ENCODE results near the gene LRRD1. TPM values are rescaled to one million over a fixed set of nuclear protein-coding genes. Genes with fewer than 3 reads are reported as not detected.

The LRRD1 gene
- total and polyA plus RNA-seq, 2 of the 4 experiments (the other 2 are of a cell fraction): under 0.01 to 0.02 TPM

DNA sequence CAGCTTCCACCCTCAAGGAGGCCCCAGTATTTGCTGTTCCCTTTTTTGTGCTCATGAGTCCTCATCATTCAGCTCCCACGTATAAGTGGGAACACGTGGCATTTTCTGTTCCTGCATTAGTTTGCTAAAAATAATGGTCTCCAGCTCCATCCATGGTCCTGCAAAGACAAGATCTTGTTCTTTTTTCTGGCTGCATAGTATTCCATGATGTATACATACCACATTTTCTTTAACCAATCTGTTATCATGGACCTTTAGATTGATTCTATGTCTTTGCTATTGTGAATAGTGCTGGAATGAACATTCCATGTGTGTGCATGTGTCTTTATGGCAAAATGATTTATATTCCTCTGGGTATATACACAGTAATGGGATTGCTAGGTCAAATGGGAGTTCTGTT lies 49.8 kb upstream of the LRRD1 start:
- no peak overlapping the region for H3K18ac ChIP-seq (ENCODE audit: low read depth, low read length)
- H3K4me1 ChIP-seq (ENCODE audit: control insufficient read depth, insufficient read depth, low read length): no peaks in the 10 kb centered on the region
- H4K20me1 ChIP-seq (ENCODE audit: insufficient read depth, low read length): no peaks in the 10 kb centered on the region
- TF ChIP-seq CHD1 (IDR thresholded peaks at IDR 0.05; ENCODE audit: low read depth, low read length): no peak
- TF ChIP-seq MAZ (IDR thresholded peaks at IDR 0.05; ENCODE audit: borderline replicate concordance, low read depth, low read length): no peak
- TF ChIP-seq, protein P1, sequence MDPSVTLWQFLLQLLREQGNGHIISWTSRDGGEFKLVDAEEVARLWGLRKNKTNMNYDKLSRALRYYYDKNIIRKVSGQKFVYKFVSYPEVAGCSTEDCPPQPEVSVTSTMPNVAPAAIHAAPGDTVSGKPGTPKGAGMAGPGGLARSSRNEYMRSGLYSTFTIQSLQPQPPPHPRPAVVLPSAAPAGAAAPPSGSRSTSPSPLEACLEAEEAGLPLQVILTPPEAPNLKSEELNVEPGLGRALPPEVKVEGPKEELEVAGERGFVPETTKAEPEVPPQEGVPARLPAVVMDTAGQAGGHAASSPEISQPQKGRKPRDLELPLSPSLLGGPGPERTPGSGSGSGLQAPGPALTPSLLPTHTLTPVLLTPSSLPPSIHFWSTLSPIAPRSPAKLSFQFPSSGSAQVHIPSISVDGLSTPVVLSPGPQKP (IDR thresholded peaks at IDR 0.05; ENCODE audit: borderline replicate concordance, low read depth, low read length): no peak
- TF ChIP-seq BHLHE40 (IDR thresholded peaks at IDR 0.05; ENCODE audit: low read depth, low read length): no peak
- no peak for TF ChIP-seq FOS (IDR thresholded peaks at IDR 0.05; ENCODE audit: low read depth, low read length)
- no peak for TF ChIP-seq MXI1 (IDR thresholded peaks at IDR 0.05; ENCODE audit: borderline replicate concordance, low read depth, low read length)
- no peak for TF ChIP-seq POLR2A (IDR thresholded peaks at IDR 0.05; ENCODE audit: low read depth, low read length)
- no peak for TF ChIP-seq RAD21 (IDR thresholded peaks at IDR 0.05; ENCODE audit: low read length)
- TF ChIP-seq, protein P2, sequence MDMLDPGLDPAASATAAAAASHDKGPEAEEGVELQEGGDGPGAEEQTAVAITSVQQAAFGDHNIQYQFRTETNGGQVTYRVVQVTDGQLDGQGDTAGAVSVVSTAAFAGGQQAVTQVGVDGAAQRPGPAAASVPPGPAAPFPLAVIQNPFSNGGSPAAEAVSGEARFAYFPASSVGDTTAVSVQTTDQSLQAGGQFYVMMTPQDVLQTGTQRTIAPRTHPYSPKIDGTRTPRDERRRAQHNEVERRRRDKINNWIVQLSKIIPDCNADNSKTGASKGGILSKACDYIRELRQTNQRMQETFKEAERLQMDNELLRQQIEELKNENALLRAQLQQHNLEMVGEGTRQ (IDR thresholded peaks at IDR 0.05; ENCODE audit: low read depth, low read length): no peak
- TF ChIP-seq MAFK (IDR thresholded peaks at IDR 0.05; ENCODE audit: low read depth, low read length): no peak
- no peak for TF ChIP-seq RCOR1 (IDR thresholded peaks at IDR 0.05; ENCODE audit: insufficient replicate concordance, low read length)
- TF ChIP-seq, protein P3, sequence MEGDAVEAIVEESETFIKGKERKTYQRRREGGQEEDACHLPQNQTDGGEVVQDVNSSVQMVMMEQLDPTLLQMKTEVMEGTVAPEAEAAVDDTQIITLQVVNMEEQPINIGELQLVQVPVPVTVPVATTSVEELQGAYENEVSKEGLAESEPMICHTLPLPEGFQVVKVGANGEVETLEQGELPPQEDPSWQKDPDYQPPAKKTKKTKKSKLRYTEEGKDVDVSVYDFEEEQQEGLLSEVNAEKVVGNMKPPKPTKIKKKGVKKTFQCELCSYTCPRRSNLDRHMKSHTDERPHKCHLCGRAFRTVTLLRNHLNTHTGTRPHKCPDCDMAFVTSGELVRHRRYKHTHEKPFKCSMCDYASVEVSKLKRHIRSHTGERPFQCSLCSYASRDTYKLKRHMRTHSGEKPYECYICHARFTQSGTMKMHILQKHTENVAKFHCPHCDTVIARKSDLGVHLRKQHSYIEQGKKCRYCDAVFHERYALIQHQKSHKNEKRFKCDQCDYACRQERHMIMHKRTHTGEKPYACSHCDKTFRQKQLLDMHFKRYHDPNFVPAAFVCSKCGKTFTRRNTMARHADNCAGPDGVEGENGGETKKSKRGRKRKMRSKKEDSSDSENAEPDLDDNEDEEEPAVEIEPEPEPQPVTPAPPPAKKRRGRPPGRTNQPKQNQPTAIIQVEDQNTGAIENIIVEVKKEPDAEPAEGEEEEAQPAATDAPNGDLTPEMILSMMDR (conservative IDR thresholded peaks at IDR 0.05; ENCODE audit: low read depth, low read length): no peak
- TF ChIP-seq CEBPB (IDR thresholded peaks at IDR 0.05; ENCODE audit: low read depth, low read length): no peak
- no peak for TF ChIP-seq NFE2L2 (IDR thresholded peaks at IDR 0.05; ENCODE audit: low read depth, low read length)
- no peak for TF ChIP-seq RFX5 (IDR thresholded peaks at IDR 0.05; ENCODE audit: low read depth, low read length)
- no peak for TF ChIP-seq SMC3 (IDR thresholded peaks at IDR 0.05; ENCODE audit: low read depth, low read length)
- intact Hi-C loops (cut with micrococcal nuclease): loop anchor here (5.0 kb wide), 1 partner anchor 219 kb away; the partner anchor contains the start of gene GATAD1
- H3K36me3 ChIP-seq (ENCODE audit: control insufficient read depth, insufficient read depth, low read length): peaks cover 17% of the 10 kb centered on the region
- H3K4me2 ChIP-seq (ENCODE audit: low read depth, low read length): no peak overlapping the region
- H2AK5ac ChIP-seq (ENCODE audit: low read depth, low read length): no peak overlapping the region
- no peak overlapping the region for H4K8ac ChIP-seq (ENCODE audit: low read depth in 2 of 2, low read length in 2 of 2)
- H3K9me1 ChIP-seq (ENCODE audit: insufficient read depth, low read length): no peaks in the 10 kb centered on the region
- no peak overlapping the region for H4K5ac ChIP-seq (ENCODE audit: low read depth, low read length)
- no peak overlapping the region for H3K27ac ChIP-seq (ENCODE audit: insufficient read depth, low read length)
- no peak overlapping the region for H2BK120ac ChIP-seq (ENCODE audit: low read depth, low read length)
- no peak overlapping the region for H3K56ac ChIP-seq (ENCODE audit: extremely low read depth, insufficient read depth, low read length)
- no peak overlapping the region for H3K14ac ChIP-seq (replicated peaks; ENCODE audit: low read depth, low read length)
- CTCF ChIA-PET: no interaction called here
- dilution Hi-C loops (cut with HindIII; ENCODE audit: low sequenced_read_pairs, unreplicated experiment): no loop called here
- no peaks in the 10 kb centered on the region for H3K27me3 ChIP-seq (ENCODE audit: control insufficient read depth, insufficient read depth, low read length)
- no peak overlapping the region for H2BK15ac ChIP-seq (ENCODE audit: low read depth, low read length)
- ATAC-seq (ENCODE audit: low read depth) (no peak), DNase-seq (no peak)
- 100% methylated on average over 1 of the region's 2 CpGs; no CpG with 5 or more reads in 1 of the 2 experiments for WGBS, 2 experiments (ENCODE audit: extremely low coverage in 2 of 2, insufficient read length in 1 of 2)
- peaks cover 0 to 2% of the 10 kb centered on the region in 2 experiments; a peak in 1 of 4 replicates for H3K79me1 ChIP-seq (ENCODE audit: low read depth in 1 of 2, low read length in 2 of 2)
- BruUV-seq (replicated peaks): no TSS peak
- H3K23ac ChIP-seq (ENCODE audit: low read depth, low read length): no peak overlapping the region
- H2BK20ac ChIP-seq (ENCODE audit: low read depth, low read length): no peak overlapping the region
- no peak overlapping the region for H2AFZ ChIP-seq (replicated peaks; ENCODE audit: low read length, poor library complexity)
- no peak overlapping the region for H2AK9ac ChIP-seq (replicated peaks; ENCODE audit: low read depth, low read length, poor library complexity)
- H3K9me3 ChIP-seq (ENCODE audit: control insufficient read depth, insufficient read depth, low read length): no peaks in the 10 kb centered on the region
- POLR2A ChIA-PET (ENCODE audit: unreplicated experiment): no interaction called here
- H3K4ac ChIP-seq (ENCODE audit: low read depth, low read length): no peak overlapping the region
- no peak overlapping the region for H3K9ac ChIP-seq (ENCODE audit: low read depth, low read length)
- in situ Hi-C loops (cut with MboI; ENCODE audit: low sequenced_read_pairs): no loop called here
- H3K4me3 ChIP-seq (ENCODE audit: insufficient read depth, low read depth, low read length): no peak overlapping the region
- H4K91ac ChIP-seq (ENCODE audit: insufficient read depth, low read depth, low read length): no peak overlapping the region
- H2BK5ac ChIP-seq (ENCODE audit: low read depth, low read length, poor library complexity, severe bottlenecking): no peak overlapping the region
